Ovary (tissue), 3 donors: ENCODE measurements around the gene EPN1.

ENCODE experiments used
- POLR2A ChIP-seq: fragments of 450-650 bp; IDR thresholded peaks from one replicate; pipeline ENCODE4 v1.6.1; 2017; ENCODE audit warnings: antibody characterized with exemption, mild to moderate bottlenecking, moderate library complexity
- TF ChIP-seq, protein P1 (sequence below), 3 donors: fragments of 450-650 bp in 2 of 3; fragments of 200-600 bp in 1 of 3; IDR thresholded peaks; one replicate each; pipeline versions ENCODE4 v1.5.1 to v1.8.0; 2016 to 2022; ENCODE audit warnings: antibody characterized with exemption in 3 of 3, mild to moderate bottlenecking in 1 of 3
- donor health status: DM: no; HTN: no; CAD: no.

DNA sequence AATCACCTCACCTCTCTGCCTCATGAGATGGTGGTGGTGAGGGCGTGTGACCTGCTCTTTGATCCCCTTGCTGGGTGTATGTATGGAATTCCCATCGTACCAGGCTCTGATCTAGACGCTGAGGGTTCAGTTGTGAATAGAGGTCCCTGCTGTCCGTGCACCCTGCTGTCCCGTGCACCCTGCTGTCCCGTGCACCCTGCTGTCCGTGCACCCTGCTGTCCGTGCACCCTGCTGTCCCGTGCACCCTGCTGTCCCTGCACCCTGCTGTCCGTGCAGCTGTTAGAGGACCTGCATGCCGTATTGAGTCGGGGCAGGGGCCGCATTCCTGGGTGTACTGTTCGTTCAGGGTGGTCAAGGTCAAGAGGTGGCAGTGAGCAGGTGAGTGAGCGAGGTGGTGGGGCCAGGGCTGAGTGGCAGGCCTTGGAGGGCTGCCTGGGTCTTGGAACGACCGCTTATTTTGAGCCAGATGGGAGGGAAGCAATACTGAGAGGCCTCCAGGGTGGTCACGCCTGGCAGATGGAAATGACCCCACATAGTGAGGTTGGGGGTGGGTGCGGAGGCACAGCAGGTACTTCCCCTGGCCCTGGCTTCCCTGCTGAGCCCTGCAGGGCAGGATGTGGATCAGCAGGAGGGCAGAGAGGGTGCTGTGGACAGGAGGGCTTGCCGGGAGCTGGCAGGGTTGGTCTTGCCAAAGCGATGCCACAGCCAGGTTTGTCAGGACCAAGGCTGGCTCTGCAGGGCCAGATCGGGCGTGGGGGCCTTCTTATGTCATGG, 4.6 kb upstream of the EPN1 start:
- TF ChIP-seq, protein P1, sequence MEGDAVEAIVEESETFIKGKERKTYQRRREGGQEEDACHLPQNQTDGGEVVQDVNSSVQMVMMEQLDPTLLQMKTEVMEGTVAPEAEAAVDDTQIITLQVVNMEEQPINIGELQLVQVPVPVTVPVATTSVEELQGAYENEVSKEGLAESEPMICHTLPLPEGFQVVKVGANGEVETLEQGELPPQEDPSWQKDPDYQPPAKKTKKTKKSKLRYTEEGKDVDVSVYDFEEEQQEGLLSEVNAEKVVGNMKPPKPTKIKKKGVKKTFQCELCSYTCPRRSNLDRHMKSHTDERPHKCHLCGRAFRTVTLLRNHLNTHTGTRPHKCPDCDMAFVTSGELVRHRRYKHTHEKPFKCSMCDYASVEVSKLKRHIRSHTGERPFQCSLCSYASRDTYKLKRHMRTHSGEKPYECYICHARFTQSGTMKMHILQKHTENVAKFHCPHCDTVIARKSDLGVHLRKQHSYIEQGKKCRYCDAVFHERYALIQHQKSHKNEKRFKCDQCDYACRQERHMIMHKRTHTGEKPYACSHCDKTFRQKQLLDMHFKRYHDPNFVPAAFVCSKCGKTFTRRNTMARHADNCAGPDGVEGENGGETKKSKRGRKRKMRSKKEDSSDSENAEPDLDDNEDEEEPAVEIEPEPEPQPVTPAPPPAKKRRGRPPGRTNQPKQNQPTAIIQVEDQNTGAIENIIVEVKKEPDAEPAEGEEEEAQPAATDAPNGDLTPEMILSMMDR (IDR thresholded peaks at IDR 0.05), result no peak
- TF ChIP-seq POLR2A, result no peak
